KMS-11 (cell line): Measurements from ENCODE around the gene ASIC4.

Source experiments
- H2AFZ ChIP-seq: fragments of 200-600 bp; sonication (generic); 2 replicates; pipeline ENCODE4 v1.6.1; 2016; ENCODE audit warnings: antibody characterized with exemption, mixed run types, low read depth
- H3K27ac ChIP-seq: fragments of 200-600 bp; sonication (generic); 2 replicates; pipeline ENCODE4 v1.6.1; 2016; ENCODE audit warnings: mild to moderate bottlenecking, mixed run types
- H3K27me3 ChIP-seq: fragments of 200-600 bp; sonication (generic); 2 replicates; pipeline ENCODE4 v1.6.1; 2017; ENCODE audit warnings: mild to moderate bottlenecking, low read depth, mixed run types, moderate library complexity; ENCODE audit not compliant: insufficient read depth
- H3K36me3 ChIP-seq: fragments of 200-600 bp; sonication (generic); 2 replicates; pipeline ENCODE4 v1.6.1; 2017; ENCODE audit warnings: mild to moderate bottlenecking, mixed run types; ENCODE audit not compliant: insufficient read depth
- H3K4me1 ChIP-seq: fragments of 200-600 bp; sonication (generic); 2 replicates; pipeline ENCODE4 v1.6.1; 2016; ENCODE audit warnings: mild to moderate bottlenecking, low read depth, mixed run types; ENCODE audit not compliant: poor library complexity, severe bottlenecking
- H3K4me2 ChIP-seq: fragments of 200-600 bp; sonication (generic); 2 replicates; pipeline ENCODE4 v1.7.0; 2016; ENCODE audit warnings: mild to moderate bottlenecking, mixed run types
- H3K4me3 ChIP-seq: fragments of 200-600 bp; sonication (generic); IDR thresholded peaks from 2 replicates; pipeline ENCODE4 v1.6.1; 2017; ENCODE audit warnings: low read depth, low read length, mixed read lengths; ENCODE audit not compliant: insufficient read depth
- H3K79me2 ChIP-seq: fragments of 200-600 bp; sonication (generic); 2 replicates; pipeline ENCODE4 v1.6.1; 2016; ENCODE audit warnings: low read depth, mixed run types; ENCODE audit not compliant: insufficient read depth
- H3K9ac ChIP-seq: fragments of 200-600 bp; sonication (generic); 2 replicates; pipeline ENCODE4 v1.6.1; 2016; ENCODE audit warnings: mild to moderate bottlenecking, mixed run types
- H4K20me1 ChIP-seq: fragments of 200-600 bp; sonication (generic); 2 replicates; pipeline ENCODE4 v1.6.1; 2016; ENCODE audit warnings: mild to moderate bottlenecking, mixed run types; ENCODE audit not compliant: insufficient read depth
- TF ChIP-seq, protein P1 (sequence below): fragments of 200-600 bp; sonication (generic); conservative IDR thresholded peaks from 2 replicates; pipeline ENCODE4 v1.6.1; 2017; ENCODE audit warnings: low read depth, mild to moderate bottlenecking, antibody characterized with exemption, low read length, moderate library complexity, mixed read lengths

The ASIC4 gene

DNA sequence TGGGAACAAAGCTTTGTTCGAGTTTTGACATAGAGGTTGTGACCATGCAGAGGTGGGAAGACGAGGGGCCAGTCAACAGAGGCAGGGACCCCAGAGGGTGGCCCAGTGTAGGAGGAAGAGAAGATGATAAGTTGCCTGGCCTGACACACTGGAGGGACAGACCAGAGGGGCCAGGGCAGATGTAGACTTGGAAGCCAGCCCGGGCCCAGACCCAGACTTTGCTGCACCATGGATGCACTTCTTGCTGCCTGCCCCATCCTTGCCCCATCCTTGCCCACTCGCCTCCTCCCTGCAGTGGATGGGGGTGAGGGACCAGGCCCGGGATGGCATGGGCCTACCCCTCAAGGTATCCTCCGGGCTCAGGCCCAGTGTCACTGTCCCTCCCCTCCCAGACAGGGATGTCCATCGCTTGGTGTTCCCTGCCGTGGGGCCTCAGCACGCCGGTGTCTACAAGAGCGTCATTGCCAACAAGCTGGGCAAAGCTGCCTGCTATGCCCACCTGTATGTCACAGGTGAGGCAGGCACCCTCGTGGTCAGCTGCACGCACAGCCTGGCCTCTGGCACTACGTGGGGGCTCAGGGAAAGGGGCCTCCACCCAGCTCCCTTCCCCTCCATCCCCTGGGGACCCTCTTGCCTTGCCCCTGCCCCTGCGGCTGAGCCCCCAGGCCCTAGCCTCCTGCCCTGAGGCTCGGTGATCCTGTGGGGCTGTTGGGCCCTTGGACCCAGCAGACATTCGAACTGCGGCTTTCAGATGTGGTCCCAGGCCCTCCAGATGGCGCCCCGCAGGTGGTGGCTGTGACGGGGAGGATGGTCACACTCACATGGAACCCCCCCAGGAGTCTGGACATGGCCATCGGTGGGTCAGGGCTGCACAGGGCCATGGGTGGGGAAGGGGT, 42.6 kb upstream of the ASIC4 start:
- Histone ChIP-seq H3K27ac (no peak overlapping the region), H3K79me2 (no peaks in the 10 kb centered on the region), H3K36me3 (no peaks in the 10 kb centered on the region), H2AFZ (no peak overlapping the region), H3K4me1 (no peaks in the 10 kb centered on the region), H3K9ac (no peak overlapping the region), H3K4me3 (no peak overlapping the region), H4K20me1 (no peaks in the 10 kb centered on the region), H3K4me2 (no peak overlapping the region), H3K27me3 (peaks cover 34% of the 10 kb centered on the region)
- TF ChIP-seq, protein P1, sequence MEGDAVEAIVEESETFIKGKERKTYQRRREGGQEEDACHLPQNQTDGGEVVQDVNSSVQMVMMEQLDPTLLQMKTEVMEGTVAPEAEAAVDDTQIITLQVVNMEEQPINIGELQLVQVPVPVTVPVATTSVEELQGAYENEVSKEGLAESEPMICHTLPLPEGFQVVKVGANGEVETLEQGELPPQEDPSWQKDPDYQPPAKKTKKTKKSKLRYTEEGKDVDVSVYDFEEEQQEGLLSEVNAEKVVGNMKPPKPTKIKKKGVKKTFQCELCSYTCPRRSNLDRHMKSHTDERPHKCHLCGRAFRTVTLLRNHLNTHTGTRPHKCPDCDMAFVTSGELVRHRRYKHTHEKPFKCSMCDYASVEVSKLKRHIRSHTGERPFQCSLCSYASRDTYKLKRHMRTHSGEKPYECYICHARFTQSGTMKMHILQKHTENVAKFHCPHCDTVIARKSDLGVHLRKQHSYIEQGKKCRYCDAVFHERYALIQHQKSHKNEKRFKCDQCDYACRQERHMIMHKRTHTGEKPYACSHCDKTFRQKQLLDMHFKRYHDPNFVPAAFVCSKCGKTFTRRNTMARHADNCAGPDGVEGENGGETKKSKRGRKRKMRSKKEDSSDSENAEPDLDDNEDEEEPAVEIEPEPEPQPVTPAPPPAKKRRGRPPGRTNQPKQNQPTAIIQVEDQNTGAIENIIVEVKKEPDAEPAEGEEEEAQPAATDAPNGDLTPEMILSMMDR, result no peak

DNA sequence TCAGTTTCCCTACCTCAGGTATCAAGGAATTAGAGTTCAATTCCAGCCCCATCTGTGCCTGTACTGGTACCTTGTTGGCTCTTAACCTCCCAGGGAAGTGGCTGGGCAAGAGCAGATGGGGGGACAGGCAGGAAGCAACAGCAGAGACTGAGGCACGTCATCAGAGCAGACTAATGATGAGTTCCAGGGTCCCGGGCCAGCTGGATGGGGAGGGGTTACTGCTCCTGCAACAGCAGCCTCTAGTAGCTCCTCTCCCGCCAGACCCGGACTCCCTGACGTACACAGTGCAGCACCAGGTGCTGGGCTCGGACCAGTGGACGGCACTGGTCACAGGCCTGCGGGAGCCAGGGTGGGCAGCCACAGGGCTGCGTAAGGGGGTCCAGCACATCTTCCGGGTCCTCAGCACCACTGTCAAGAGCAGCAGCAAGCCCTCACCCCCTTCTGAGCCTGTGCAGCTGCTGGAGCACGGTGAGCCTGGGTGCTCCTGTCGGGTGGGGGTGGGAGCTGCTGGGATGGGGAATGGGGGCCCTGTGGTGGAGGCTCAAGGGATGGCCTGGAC, 41.6 kb upstream of the ASIC4 start:
- Histone ChIP-seq H3K4me3 (no peak overlapping the region), H4K20me1 (no peaks in the 10 kb centered on the region), H3K9ac (no peak overlapping the region), H2AFZ (no peak overlapping the region), H3K36me3 (no peaks in the 10 kb centered on the region), H3K4me1 (no peaks in the 10 kb centered on the region), H3K27ac (no peak overlapping the region), H3K4me2 (no peak overlapping the region), H3K79me2 (no peaks in the 10 kb centered on the region), H3K27me3 (peaks cover 34% of the 10 kb centered on the region)
- TF ChIP-seq, protein P1, result no peak

DNA sequence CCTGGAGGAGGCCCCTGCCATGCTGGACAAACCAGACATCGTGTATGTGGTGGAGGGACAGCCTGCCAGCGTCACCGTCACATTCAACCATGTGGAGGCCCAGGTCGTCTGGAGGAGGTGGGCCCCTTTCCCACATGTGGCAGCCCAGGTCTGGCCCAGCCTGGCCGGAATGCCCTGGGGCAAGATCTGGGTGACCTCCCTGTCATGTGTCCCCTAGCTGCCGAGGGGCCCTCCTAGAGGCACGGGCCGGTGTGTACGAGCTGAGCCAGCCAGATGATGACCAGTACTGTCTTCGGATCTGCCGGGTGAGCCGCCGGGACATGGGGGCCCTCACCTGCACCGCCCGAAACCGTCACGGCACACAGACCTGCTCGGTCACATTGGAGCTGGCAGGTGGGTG, 40.8 kb upstream of the ASIC4 start:
- Histone ChIP-seq H3K79me2 (no peaks in the 10 kb centered on the region), H3K27me3 (peaks cover 38% of the 10 kb centered on the region), H2AFZ (no peak overlapping the region), H3K9ac (no peak overlapping the region), H3K27ac (no peak overlapping the region), H3K4me1 (no peaks in the 10 kb centered on the region), H4K20me1 (no peaks in the 10 kb centered on the region), H3K36me3 (no peaks in the 10 kb centered on the region), H3K4me3 (no peak overlapping the region), H3K4me2 (no peak overlapping the region)
- TF ChIP-seq, protein P1, result no peak

DNA sequence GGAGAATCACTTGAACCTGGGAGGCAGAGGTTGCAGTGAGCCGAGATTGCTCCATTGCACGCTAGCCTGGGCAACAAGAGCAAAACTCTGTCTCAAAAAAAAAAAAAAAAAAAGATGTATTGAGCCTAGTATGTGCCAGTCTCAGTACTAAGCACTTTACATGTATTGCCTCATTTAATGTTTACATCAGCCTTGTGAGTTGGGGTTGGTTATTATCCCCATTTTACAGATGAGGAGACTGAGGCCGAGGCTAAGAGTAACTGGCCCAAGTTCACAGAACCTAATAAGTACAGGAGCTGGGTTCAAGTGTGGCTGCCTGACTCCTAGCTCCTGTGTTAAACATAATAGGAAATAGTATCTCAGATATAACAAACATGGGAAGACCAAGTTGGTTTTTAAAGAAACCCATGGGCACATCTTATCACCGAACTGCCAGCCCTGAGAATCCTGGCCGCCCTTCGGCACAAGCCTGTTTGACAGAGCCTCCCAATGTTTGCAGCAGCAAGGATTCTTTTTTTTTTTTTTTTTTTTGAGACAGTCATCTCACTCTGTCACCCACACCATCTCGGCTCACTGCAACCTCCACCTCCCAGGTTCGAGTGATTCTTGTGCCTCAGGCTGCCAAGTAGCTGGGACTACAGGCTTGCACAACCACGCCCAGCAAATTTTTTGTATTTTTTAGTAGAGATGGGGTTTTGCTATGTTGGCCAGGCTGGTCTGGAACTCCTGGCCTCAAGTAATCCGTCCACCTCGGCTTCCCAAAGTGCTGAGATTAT, 39.8 kb upstream of the ASIC4 start:
- TF ChIP-seq, protein P1, result no peak
- H3K9ac ChIP-seq, result no peak overlapping the region
- no peak overlapping the region for H3K27ac ChIP-seq
- no peak overlapping the region for H3K4me3 ChIP-seq
- no peak overlapping the region for H2AFZ ChIP-seq
- H4K20me1 ChIP-seq, result no peaks in the 10 kb centered on the region
- no peaks in the 10 kb centered on the region for H3K4me1 ChIP-seq
- no peaks in the 10 kb centered on the region for H3K79me2 ChIP-seq
- no peaks in the 10 kb centered on the region for H3K36me3 ChIP-seq
- H3K4me2 ChIP-seq, result no peak overlapping the region
- H3K27me3 ChIP-seq, result peaks cover 47% of the 10 kb centered on the region
